Motor neuron (in vitro differentiated cells): Measurements from ENCODE around the gene HIF3A. TPM values are rescaled to one million over a fixed set of nuclear protein-coding genes. Genes with fewer than 3 reads are reported as not detected.
A peak's percentile ranks its signal among the peaks of the same experiment; 100 is the strongest.

ENCODE experiments used
- ATAC-seq, 8 experiments: fragments of 200-7000 bp; cut with Tn5 transposase; replicated peaks in 6 of 8; 2 replicates each; pipeline ENCODE4 v1.8.0; 2021; ENCODE audit warnings: mild to moderate bottlenecking in 8 of 8, moderate library complexity in 8 of 8
- H3K27ac ChIP-seq, 2 donors: fragments of 250-450 bp; sonication (Bioruptor Pico); 2 replicates each; pipeline ENCODE4 v1.9.0; 2021; ENCODE audit warnings: antibody characterized with exemption in 2 of 2, mild to moderate bottlenecking in 2 of 2, moderate library complexity in 1 of 2
- H3K4me1 ChIP-seq, 2 donors: fragments of 250-450 bp; sonication (Bioruptor Pico); replicated peaks in 1 of 2; 2 replicates each; pipeline ENCODE4 v1.6.1; 2021; ENCODE audit warnings: antibody characterized with exemption in 2 of 2, mild to moderate bottlenecking in 2 of 2, moderate library complexity in 1 of 2
- H3K4me3 ChIP-seq, 5 donors: fragments of 250-450 bp; sonication (Bioruptor Pico); 2 replicates each; pipeline ENCODE4 v1.9.0; 2021; ENCODE audit warnings: antibody characterized with exemption in 5 of 5, mild to moderate bottlenecking in 5 of 5, moderate library complexity in 4 of 5
- WGBS, 10 experiments: fragments of 450-650 bp; shearing (Covaris generic); methylation state at CpG; one replicate each; pipeline ENCODE4 v1.0.0; 2022; 5-methylcytosine and 5-hydroxymethylcytosine counted together
- in situ Hi-C, 9 experiments: fragments of 400-800 bp; cut with MboI; loops; one replicate each; pipeline ENCODE4 v1.15.0; 2021; ENCODE audit warnings: low sequenced_read_pairs in 9 of 9, low pct_unique_long_range_greater_than_20kb in 2 of 9; ENCODE audit not compliant: unreplicated experiment in 9 of 9
- total RNA-seq, 8 experiments: library from RNA; unstranded; fragments of 300-600 nt; gene quantifications; 2 replicates each; pipeline versions ENCODE4 v1.2.3 to v1.2.4, GENCODE V29; 2022

HIF3A gene
- total RNA-seq, 8 experiments from 2014 or later: 0.36 to 7.9 (median 2.8) TPM

- 40 to 71% (median 60%) methylated on average over 1 of the region's 1 CpG; no CpG with 5 or more reads in 7 of the 10 experiments for WGBS, 10 experiments
- peaks cover 3 to 9% of the 10 kb centered on the region in 2 donors for H3K4me1 ChIP-seq
- H3K27ac ChIP-seq: no peak overlapping the region
- ATAC-seq: no peak
- no peak overlapping the region for H3K4me3 ChIP-seq
- in situ Hi-C loops: no loop called here
Observed at GRCh38 chr19:46344363-46344762, 47.5 kb downstream of the HIF3A start.

DNA sequence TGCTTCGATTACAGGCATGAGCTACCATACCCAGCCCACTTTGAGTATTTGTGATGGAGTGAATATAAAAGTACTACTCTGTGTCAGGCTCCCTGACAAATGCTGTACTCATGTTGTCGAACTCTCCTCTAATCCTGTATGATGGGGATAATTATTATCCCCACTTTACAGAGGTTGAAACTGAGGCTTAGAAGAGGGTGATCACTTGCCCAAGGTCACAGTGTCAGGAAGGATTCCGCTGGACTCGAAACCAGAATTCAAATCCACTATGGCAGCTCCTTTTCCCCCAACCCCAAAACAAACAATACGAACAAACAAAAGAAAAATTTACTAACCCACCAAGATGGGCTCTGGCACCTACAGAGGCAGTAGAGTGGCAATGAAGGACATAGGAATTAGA is 48.3 kb downstream of the HIF3A start:
- H3K27ac ChIP-seq: no peak overlapping the region
- H3K4me1 ChIP-seq: peaks cover 0 to 5% of the 10 kb centered on the region in 2 donors
- no peak for ATAC-seq
- no peak overlapping the region for H3K4me3 ChIP-seq
- in situ Hi-C loops: no loop called here
- 40 to 100% (median 92%) methylated on average over 1 to 4 of the region's 5 CpGs; no CpG with 5 or more reads in 2 of the 10 experiments for WGBS, 10 experiments

DNA sequence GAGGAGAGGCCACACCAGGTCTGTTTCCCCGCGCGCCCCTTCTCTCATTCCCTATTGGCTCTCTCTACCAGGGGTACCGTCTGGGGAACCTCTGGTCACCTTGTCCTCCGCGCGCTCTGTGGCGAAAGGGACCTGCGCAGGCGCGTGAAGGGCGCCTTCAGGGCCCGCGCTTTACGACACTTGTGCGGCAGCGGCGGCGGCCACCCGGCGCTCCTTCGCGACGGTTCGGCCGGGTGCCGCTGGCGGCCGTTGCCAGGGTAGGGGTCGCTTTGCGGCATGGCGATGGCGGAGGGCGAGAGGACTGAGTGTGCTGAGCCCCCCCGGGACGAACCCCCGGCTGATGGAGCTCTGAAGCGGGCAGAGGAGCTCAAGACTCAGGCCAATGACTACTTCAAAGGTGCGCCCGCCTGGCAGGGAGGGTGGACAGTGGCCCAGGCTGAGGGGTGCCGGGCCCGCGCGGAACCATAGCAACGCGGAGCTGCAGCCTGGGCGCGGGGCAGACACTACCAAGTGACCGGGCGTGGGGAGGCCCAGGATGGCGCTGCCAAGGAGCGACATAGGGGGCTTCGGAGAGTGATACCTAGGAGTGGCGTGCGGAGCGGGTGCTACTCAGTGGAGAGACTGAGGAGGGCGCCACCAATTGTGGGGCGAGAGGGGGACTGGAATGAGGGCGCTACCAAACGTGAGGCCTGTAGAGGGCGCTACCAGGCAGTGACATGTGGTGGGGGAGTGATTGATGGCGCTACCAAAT is 50.2 kb downstream of the HIF3A start, which contains the start of gene PPP5C:
PPP5C (plus strand) TSS at position 267 of the 751 bp plus-strand sequence; CDS start at position 277, 10 bp downstream.
- H3K4me1 ChIP-seq: peaks cover 0 to 5% of the 10 kb centered on the region in 2 donors
- peak; percentile 71 to 92 (median 89) for ATAC-seq
- in situ Hi-C loops: no loop called here
- peak within 1 kb of the TSS; percentile 85 to 93 for H3K27ac ChIP-seq
- 0 to 2% (median 0%) methylated on average over 12 to 16 of the region's 62 CpGs; no CpG with 5 or more reads in 7 of the 10 experiments for whole genome bisulfite sequencing, 10 experiments
- H3K4me3 ChIP-seq: peak within 1 kb of the TSS; percentile 75 to 89 (median 85)

GRCh38 chr19:46347572-46347883 is 50.7 kb downstream of the HIF3A start:
- no CpG with 5 or more reads among the region's 3 CpGs for WGBS, 10 experiments
- Histone ChIP-seq H3K4me3 (peak overlapping the region; percentile 75 to 89 (median 85)), H3K27ac (peak overlapping the region; percentile 85 to 93), H3K4me1 (peaks cover 0 to 5% of the 10 kb centered on the region in 2 donors)
- ATAC-seq: no peak
- in situ Hi-C loops: no loop called here

- peaks cover 0 to 5% of the 10 kb centered on the region in 2 donors for H3K4me1 ChIP-seq
- WGBS, 10 experiments: 0 to 100% (median 76%) methylated on average over 1 to 4 of the region's 5 CpGs; no CpG with 5 or more reads in 2 of the 10 experiments
- H3K27ac ChIP-seq: no peak overlapping the region
- in situ Hi-C loops: no loop called here
- H3K4me3 ChIP-seq: peak overlapping the region in 3 of 5 donors; percentile 80 to 89 (median 85)
- no peak for ATAC-seq
Observed at GRCh38 chr19:46347985-46348384, 51.1 kb downstream of the HIF3A start.

- 61 to 92% (median 81%) methylated on average over 1 to 8 of the region's 11 CpGs; no CpG with 5 or more reads in 1 of the 10 experiments for WGBS, 10 experiments
- in situ Hi-C loops: no loop called here
- no peak overlapping the region for H3K4me3 ChIP-seq
- H3K27ac ChIP-seq: no peak overlapping the region
- H3K4me1 ChIP-seq: peaks cover 0 to 5% of the 10 kb centered on the region in 2 donors
- ATAC-seq: no peak
Observed at GRCh38 chr19:46349311-46349993, 52.6 kb downstream of the HIF3A start.

DNA sequence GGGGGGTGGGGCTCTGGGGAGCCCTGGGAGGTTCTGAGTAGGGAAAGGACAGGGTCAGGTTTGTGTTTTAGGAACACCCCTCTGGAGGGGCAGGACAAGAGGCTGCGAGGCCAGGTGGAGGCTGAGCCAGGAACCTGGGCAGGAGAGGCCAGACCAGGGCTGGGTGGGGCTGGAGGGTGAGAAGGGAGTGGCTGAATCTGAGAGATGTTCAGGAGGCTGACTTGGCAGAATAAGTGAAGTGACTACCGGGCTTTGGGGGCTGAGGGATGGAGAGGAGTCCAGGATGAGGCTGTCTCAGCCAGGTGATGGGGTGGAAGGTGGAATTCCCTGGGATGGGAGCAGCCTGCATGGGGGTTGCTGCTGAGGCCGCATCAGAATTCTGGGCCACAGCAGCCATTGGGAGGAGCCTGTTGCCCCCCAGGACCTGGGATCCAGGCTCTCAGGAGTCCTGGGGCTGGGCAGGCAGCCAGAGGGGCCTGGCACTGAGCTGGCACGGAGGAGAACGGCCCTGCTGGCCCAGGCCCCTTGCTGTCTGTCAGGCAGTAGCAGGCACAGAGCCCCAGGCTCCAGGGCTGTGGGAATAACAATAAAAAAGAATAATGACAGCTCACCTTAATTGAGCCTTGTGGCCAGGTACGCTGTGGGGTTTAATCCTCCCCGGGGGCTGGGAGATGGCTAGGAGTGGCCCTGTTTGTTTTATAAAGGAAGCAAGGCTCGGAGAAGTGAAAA is 53.4 kb downstream of the HIF3A start:
- in situ Hi-C loops: no loop called here
- no peak overlapping the region for H3K27ac ChIP-seq
- ATAC-seq: no peak
- 77 to 100% (median 86%) methylated on average over 1 to 4 of the region's 8 CpGs; no CpG with 5 or more reads in 7 of the 10 experiments for WGBS, 10 experiments
- H3K4me3 ChIP-seq: no peak overlapping the region
- H3K4me1 ChIP-seq: peaks cover 0 to 5% of the 10 kb centered on the region in 2 donors

- 40 to 100% (median 72%) methylated on average over 1 to 6 of the region's 8 CpGs; no CpG with 5 or more reads in 5 of the 10 experiments for WGBS, 10 experiments
- no peak overlapping the region for H3K4me3 ChIP-seq
- no peak for ATAC-seq
- in situ Hi-C loops: no loop called here
- no peak overlapping the region for H3K27ac ChIP-seq
- peaks cover 0 to 5% of the 10 kb centered on the region in 2 donors for H3K4me1 ChIP-seq
Observed at GRCh38 chr19:46350758-46351159, 53.9 kb downstream of the HIF3A start.

GRCh38 chr19:46351241-46352041 is 54.6 kb downstream of the HIF3A start:
- in situ Hi-C loops: no loop called here
- Histone ChIP-seq H3K4me1 (peaks cover 0 to 5% of the 10 kb centered on the region in 2 donors), H3K4me3 (no peak overlapping the region), H3K27ac (no peak overlapping the region)
- peak in 3 of 8 experiments; percentile 5 to 36 (median 6) for ATAC-seq
- WGBS, 10 experiments: 0 to 100% (median 51%) methylated on average over 1 to 10 of the region's 18 CpGs; no CpG with 5 or more reads in 2 of the 10 experiments

GRCh38 chr19:46353730-46354528 is 57.1 kb downstream of the HIF3A start:
- ATAC-seq: no peak
- Histone ChIP-seq H3K4me3 (no peak overlapping the region), H3K27ac (no peak overlapping the region), H3K4me1 (no peaks in the 10 kb centered on the region)
- in situ Hi-C loops: no loop called here
- WGBS, 10 experiments: 80 to 100% (median 100%) methylated on average over 1 to 11 of the region's 28 CpGs; no CpG with 5 or more reads in 3 of the 10 experiments

DNA sequence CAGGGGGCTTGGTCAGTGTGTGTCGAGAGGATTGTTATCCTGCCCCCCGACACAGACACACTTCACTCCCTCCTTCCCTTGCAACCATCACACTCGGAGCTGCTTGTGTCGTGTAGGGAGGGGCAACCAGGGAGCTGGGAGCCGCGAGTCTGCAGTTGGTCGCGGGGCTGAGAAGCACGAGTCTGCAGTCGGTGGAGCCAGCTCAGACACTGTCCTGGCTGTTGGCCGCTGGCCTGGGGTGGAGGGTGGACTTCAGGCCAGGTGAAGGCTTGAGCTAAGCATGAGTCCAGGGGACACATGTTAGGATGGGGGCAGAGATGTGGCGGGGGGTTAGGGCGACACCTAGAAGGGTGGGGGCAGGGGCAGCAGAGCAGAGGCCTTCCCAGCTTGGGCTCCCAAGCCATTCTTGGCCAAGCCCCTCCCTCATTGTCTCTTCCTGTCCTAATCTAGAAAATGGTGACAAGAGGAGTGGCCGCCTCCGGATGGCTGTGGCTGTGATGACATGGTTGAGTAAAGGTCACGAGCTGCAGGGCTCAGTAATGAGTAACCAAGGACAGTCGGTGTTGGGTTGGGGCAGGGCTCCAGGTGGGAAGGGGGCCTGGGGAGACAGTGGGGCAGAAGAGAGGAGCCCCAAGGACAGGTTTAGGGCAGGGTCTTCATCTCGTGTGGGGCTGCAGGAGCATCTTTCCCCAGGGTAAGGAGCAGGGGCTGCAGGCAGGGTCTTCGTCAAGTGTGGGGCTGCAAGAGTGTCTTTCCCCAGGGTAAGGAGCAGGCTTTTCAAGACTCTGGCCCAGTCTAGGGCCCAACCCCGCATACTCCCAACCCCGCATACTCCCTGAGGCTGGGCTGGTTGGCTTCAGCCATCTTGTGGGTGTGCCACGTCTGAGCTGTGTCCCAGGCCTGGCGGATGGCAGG is 58.6 kb downstream of the HIF3A start:
- Histone ChIP-seq H3K4me3 (no peak overlapping the region), H3K4me1 (no peaks in the 10 kb centered on the region), H3K27ac (peak overlapping the region in 1 of 2 donors; percentile 12)
- ATAC-seq: peak in 3 of 8 experiments; percentile 27 to 68 (median 63)
- in situ Hi-C loops: no loop called here
- 67 to 80% (median 73%) methylated on average over 1 to 3 of the region's 23 CpGs; no CpG with 5 or more reads in 6 of the 10 experiments for WGBS, 10 experiments
